Activated CD4-positive, alpha-beta T cell treated with anti-CD3 and anti-CD28 coated beads, Interleukin-2, amount 50 U/mL, for 1 hour (primary cell): ENCODE measurements around the gene ZSWIM1.

Experiments
- DNase-seq: peaks from one replicate; pipeline ENCODE4 v3.0.0-alpha.2; 2020

The ZSWIM1 gene

GRCh38 chr20:45933266-45934045 lies 52.4 kb downstream of the ZSWIM1 start:
- peak; percentile 49 for DNase-seq

DNA sequence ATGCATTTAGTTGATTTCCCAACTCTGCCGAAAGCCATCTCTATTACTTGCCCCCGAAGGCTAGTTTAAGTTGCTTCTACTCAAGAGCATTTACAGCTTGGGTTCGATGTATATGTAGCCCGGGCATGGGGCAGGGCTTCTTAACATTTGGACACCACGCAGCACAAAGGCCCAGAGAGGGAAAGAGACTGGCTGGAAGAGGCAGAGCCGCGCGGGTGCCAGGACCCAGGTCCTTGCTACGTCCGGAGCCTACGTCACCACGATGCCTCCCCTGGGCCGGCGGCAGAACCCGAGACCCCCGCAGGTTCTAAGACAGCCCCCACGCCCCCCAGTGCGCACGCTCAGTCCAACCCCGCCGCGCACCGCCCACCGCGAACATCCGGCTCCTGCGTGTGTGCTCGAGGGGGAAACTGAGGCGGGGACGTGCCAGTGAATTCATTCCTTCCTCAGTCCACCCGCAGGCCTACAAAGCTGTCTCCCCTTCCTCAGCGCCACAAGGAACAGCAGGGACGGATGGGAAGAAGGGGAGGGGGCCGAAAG lies 53.1 kb downstream of the ZSWIM1 start:
- no peak for DNase-seq
